Suprapubic skin (tissue), 4 donors: Measurements from ENCODE around the gene CLEC2L. TPM values are rescaled to one million over a fixed set of nuclear protein-coding genes. Genes with fewer than 3 reads are reported as not detected.

Source experiments
- DNase-seq, 2 donors: peaks; one replicate each; pipeline ENCODE4 v3.0.0-alpha.2; 2019; ENCODE audit warnings: low spot score in 2 of 2
- H3K27ac ChIP-seq: fragments of 200-600 bp; sonication (generic); one replicate; pipeline ENCODE4 v1.5.1; 2019
- H3K27me3 ChIP-seq: fragments of 200-600 bp; sonication (generic); one replicate; pipeline ENCODE4 v1.5.1; 2019
- H3K36me3 ChIP-seq: fragments of 200-600 bp; sonication (generic); one replicate; pipeline ENCODE4 v1.5.1; 2019
- H3K4me1 ChIP-seq: fragments of 200-600 bp; sonication (generic); one replicate; pipeline ENCODE4 v1.5.1; 2019
- H3K4me3 ChIP-seq: fragments of 200-600 bp; sonication (generic); one replicate; pipeline ENCODE4 v1.5.1; 2019; ENCODE audit warnings: mild to moderate bottlenecking
- H3K9me3 ChIP-seq: fragments of 200-600 bp; sonication (generic); one replicate; pipeline ENCODE4 v1.5.1; 2019
- EP300 ChIP-seq: sonication (generic); formaldehyde crosslinking; IDR thresholded peaks from one replicate; pipeline ENCODE4 v1.6.1; 2017; ENCODE audit warnings: antibody characterized with exemption
- POLR2A ChIP-seq, 2 donors: fragments of 450-650 bp; IDR thresholded peaks; one replicate each; pipeline ENCODE4 v1.6.1; 2017; ENCODE audit warnings: antibody characterized with exemption in 2 of 2, mild to moderate bottlenecking in 2 of 2, moderate library complexity in 2 of 2
- POLR2AphosphoS5 ChIP-seq, 3 donors: sonication (generic); formaldehyde crosslinking; IDR thresholded peaks; one replicate each; pipeline ENCODE4 v1.6.1; 2017; ENCODE audit warnings: antibody characterized with exemption in 3 of 3
- WGBS: methylation state at CpG from one replicate; pipeline ENCODE4 v1.1.5; 2018; 5-methylcytosine and 5-hydroxymethylcytosine counted together
- total RNA-seq, 4 donors: library from RNA; depleted of rRNA; stranded (reverse); fragments of >200 nt; gene quantifications; one replicate each; pipeline ENCODE4 v1.1.0, GENCODE V29; 2016
- TF ChIP-seq, protein P1 (sequence below), 2 donors: fragments of 200-600 bp in 1 of 2; fragments of 450-650 bp in 1 of 2; sonication (generic) in 1 of 2; IDR thresholded peaks; one replicate each; pipeline ENCODE4 v1.5.1; 2016 to 2019; ENCODE audit warnings: antibody characterized with exemption in 2 of 2, mild to moderate bottlenecking in 1 of 2, moderate library complexity in 1 of 2

CLEC2L gene
- total RNA-seq, 4 donors from 2014 or later: 0.34 TPM; not detected in 3

DNA sequence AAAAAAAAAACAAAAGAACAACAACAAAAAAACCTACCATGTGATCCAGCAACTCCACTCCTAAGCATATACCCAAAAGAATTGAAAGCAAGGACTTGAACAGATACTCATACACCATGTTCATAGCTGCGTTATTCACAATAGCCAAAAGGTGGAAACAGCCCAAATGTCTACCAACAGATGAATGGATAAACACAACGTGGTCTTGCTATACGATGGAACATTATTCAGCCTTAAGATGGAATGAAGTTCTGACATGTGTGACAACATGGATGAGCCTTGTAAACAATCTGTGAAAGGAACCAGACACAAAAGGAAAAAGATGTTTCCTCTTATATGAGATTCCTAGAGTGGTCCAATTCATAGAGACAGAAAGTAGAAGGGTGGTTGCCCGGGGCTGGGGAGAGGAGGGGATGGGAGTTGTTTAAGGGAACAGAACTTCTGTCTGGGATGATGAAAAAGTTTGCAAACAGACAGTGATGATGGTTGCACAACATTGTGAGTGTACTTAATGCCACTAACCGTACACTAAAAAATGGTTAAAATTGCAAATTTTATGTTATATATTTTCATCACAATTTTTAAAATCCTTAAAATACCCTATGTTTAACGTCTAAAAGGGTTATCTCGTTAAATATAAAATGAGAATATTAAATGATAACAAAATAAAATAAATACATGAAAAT is 11.6 kb downstream of the CLEC2L start:
- TF ChIP-seq, protein P1, sequence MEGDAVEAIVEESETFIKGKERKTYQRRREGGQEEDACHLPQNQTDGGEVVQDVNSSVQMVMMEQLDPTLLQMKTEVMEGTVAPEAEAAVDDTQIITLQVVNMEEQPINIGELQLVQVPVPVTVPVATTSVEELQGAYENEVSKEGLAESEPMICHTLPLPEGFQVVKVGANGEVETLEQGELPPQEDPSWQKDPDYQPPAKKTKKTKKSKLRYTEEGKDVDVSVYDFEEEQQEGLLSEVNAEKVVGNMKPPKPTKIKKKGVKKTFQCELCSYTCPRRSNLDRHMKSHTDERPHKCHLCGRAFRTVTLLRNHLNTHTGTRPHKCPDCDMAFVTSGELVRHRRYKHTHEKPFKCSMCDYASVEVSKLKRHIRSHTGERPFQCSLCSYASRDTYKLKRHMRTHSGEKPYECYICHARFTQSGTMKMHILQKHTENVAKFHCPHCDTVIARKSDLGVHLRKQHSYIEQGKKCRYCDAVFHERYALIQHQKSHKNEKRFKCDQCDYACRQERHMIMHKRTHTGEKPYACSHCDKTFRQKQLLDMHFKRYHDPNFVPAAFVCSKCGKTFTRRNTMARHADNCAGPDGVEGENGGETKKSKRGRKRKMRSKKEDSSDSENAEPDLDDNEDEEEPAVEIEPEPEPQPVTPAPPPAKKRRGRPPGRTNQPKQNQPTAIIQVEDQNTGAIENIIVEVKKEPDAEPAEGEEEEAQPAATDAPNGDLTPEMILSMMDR (IDR thresholded peaks at IDR 0.05): no peak
- TF ChIP-seq POLR2AphosphoS5 (IDR thresholded peaks at IDR 0.05): no peak
- DNase-seq: no peak
- Histone ChIP-seq H3K36me3 (no peaks in the 10 kb centered on the region), H3K9me3 (no peaks in the 10 kb centered on the region), H3K27ac (no peak overlapping the region), H3K4me1 (no peaks in the 10 kb centered on the region), H3K4me3 (no peak overlapping the region), H3K27me3 (no peaks in the 10 kb centered on the region)
- WGBS: 72% methylated on average over 7 of the region's 7 CpGs

GRCh38 chr7:139536152-139536551 is 12.7 kb downstream of the CLEC2L start:
- TF ChIP-seq POLR2AphosphoS5 (IDR thresholded peaks at IDR 0.05) (no peak), EP300 (no peak), POLR2A (IDR thresholded peaks at IDR 0.05) (no peak)
- TF ChIP-seq, protein P1 (IDR thresholded peaks at IDR 0.05): no peak
- no peaks in the 10 kb centered on the region for H3K27me3 ChIP-seq
- no peak overlapping the region for H3K27ac ChIP-seq
- 95% methylated on average over 8 of the region's 8 CpGs for WGBS
- H3K9me3 ChIP-seq: no peaks in the 10 kb centered on the region
- H3K4me3 ChIP-seq: no peak overlapping the region
- H3K36me3 ChIP-seq: no peaks in the 10 kb centered on the region
- no peak for DNase-seq
- no peaks in the 10 kb centered on the region for H3K4me1 ChIP-seq

DNA sequence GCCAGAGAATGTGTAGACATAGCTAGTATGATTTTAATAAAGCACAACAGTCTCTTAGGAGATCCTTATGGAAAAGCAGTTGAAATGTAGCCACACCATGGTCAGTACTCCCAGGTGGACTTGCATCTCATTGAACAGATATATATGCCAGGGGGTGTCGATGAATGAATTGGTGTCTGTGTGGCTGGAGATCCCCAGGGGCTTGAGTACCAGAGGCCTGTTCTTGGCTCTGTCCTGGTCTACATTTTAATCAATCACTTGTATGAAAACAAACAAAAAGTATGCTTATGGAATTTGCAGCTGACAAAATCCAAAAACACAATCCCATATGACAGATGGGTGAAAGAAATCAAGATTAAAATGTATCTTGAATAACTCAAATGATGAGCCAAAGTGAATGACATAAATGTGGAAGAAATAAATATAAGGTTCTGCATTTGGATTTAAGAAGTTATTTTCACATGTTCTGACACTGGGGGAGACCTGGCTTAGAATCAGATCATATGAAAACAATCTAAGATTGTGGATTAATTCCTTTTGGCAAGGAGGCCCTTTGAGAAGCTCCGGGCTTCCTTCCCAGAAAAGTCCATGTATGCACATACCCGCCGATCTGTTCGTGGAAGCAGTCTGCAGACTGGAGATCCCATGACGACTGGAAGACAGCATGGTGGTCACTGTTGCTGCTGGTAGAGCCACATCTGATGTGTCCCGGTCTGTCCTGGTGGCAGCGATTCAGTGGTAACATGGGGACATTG is 15.6 kb downstream of the CLEC2L start:
- Histone ChIP-seq H3K9me3 (no peaks in the 10 kb centered on the region), H3K27ac (no peak overlapping the region), H3K27me3 (no peaks in the 10 kb centered on the region), H3K4me1 (no peaks in the 10 kb centered on the region), H3K36me3 (no peaks in the 10 kb centered on the region), H3K4me3 (no peak overlapping the region)
- TF ChIP-seq EP300 (no peak), POLR2AphosphoS5 (IDR thresholded peaks at IDR 0.05) (no peak), POLR2A (IDR thresholded peaks at IDR 0.05) (no peak)
- TF ChIP-seq, protein P1 (IDR thresholded peaks at IDR 0.05): no peak
- DNase-seq: no peak
- WGBS: 79% methylated on average over 5 of the region's 8 CpGs

- Histone ChIP-seq H3K4me1 (no peaks in the 10 kb centered on the region), H3K36me3 (no peaks in the 10 kb centered on the region), H3K27ac (no peak overlapping the region), H3K27me3 (no peaks in the 10 kb centered on the region), H3K9me3 (no peaks in the 10 kb centered on the region), H3K4me3 (no peak overlapping the region)
- TF ChIP-seq POLR2AphosphoS5 (IDR thresholded peaks at IDR 0.05) (no peak), EP300 (no peak), POLR2A (IDR thresholded peaks at IDR 0.05) (no peak)
- TF ChIP-seq, protein P1 (IDR thresholded peaks at IDR 0.05): no peak
- 36% methylated on average over 5 of the region's 12 CpGs for WGBS
- DNase-seq: no peak
Measured at GRCh38 chr7:139540203-139540602, 16.7 kb downstream of the CLEC2L start.

- DNase-seq: no peak
- TF ChIP-seq EP300: no peak
- TF ChIP-seq POLR2A (IDR thresholded peaks at IDR 0.05): no peak
- TF ChIP-seq, protein P1 (IDR thresholded peaks at IDR 0.05): no peak
- no peak for TF ChIP-seq POLR2AphosphoS5 (IDR thresholded peaks at IDR 0.05)
- no peak overlapping the region for H3K4me3 ChIP-seq
- WGBS: 81% methylated on average over 6 of the region's 21 CpGs
- H3K9me3 ChIP-seq: no peaks in the 10 kb centered on the region
- H3K27me3 ChIP-seq: no peaks in the 10 kb centered on the region
- H3K36me3 ChIP-seq: no peaks in the 10 kb centered on the region
- no peaks in the 10 kb centered on the region for H3K4me1 ChIP-seq
- H3K27ac ChIP-seq: no peak overlapping the region
Measured at GRCh38 chr7:139541600-139542307, 18.3 kb downstream of the CLEC2L start.
